C4-2B (cell line): ENCODE results near the gene DGKD.

ENCODE experiments used
- CTCF ChIP-seq: fragments of 450-650 bp; conservative IDR thresholded peaks from 2 replicates; pipeline ENCODE4 v1.5.1; 2017; ENCODE audit warnings: mild to moderate bottlenecking
- ZFX ChIP-seq: fragments of 450-650 bp; IDR thresholded peaks from 2 replicates; pipeline ENCODE4 v1.6.1; 2017

- TF ChIP-seq CTCF, result no peak
- no peak for TF ChIP-seq ZFX
Measured at GRCh38 chr2:233414273-233414654, 60.0 kb downstream of the DGKD start.
